Inferior parietal cortex (tissue), 1 donor: ENCODE results near the gene C16orf74.

Source experiments
- DNase-seq: peaks from one replicate; pipeline ENCODE4 v3.0.0-alpha.2; 2016; ENCODE audit errors: extremely low spot score

The C16orf74 gene

DNA sequence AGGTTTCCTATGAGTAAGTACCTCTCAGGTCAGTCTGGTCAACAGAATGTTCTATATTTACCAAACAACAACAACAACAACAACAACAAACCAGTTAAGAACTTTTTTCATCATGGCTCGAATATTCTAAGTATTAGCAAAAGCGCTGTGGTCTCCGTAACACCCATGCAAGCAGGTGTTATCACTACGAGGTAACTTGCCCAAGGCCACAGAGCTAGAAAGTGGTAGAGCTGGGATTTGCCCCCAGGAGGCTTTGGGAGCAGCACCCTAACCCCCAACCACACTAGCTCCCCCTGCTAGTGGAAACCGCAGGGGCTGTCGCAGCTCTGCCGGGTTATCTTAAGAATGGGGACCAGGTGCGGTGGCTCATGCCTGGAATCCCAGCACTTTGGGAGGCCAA is 23.9 kb upstream of the C16orf74 start:
- no peak for DNase-seq

DNA sequence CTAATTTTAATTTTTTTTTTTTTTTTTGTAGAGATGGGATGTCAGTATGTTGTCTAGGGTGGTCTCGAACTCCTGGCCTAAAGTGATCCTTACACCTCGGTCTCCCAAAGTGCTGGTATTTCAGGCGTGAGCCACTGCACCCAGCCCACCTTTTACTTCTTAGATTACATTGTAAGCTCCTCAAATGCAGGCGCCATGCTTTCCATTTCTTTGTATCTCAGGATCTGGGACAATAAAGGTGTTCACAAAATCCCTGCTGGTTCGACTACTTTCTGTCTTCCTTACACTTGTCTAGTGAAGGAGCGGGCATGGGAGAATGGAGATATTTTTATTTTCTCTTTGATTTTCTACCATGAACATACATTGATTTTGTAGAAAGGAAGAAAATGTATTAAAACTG is 23.2 kb upstream of the C16orf74 start:
- no peak for DNase-seq

DNA sequence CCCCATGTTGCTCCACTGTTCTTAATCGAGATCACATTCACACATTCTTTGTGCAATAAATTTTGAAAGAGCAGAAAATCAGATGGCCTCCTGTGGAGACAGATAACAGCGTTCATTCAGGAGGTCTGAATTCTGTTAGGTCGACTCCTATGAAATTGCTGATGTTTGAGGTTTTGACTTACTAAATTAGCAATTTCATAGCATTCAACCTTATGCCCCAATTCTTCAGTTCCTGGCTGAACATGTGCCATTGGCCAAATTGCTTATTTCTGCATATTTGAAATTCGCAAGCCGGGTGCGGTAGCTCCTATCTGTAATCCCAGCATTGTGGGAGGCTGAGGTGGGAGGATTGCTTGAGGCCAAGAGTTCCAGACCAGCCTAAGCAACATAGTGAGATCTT is 22.1 kb upstream of the C16orf74 start:
- DNase-seq = no peak

DNA sequence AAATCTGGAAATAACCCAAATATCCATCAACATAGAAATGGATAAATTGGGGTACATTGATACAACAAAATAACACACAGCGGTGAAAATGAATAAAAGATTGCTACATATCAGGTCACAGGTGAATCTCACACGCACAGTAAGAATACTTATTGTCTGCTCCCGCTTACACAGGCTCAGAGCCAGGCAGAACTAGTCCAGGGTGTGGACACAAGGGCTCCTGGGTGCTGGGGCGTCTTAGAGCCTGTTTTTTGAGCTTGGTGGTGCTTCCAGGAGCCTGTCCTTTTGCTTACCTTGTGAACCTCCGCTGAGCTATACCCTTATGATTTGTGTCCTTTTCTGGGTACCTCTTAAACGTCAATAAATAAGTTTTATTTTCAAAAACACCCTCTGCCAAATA is 19.8 kb upstream of the C16orf74 start:
- DNase-seq = no peak

DNA sequence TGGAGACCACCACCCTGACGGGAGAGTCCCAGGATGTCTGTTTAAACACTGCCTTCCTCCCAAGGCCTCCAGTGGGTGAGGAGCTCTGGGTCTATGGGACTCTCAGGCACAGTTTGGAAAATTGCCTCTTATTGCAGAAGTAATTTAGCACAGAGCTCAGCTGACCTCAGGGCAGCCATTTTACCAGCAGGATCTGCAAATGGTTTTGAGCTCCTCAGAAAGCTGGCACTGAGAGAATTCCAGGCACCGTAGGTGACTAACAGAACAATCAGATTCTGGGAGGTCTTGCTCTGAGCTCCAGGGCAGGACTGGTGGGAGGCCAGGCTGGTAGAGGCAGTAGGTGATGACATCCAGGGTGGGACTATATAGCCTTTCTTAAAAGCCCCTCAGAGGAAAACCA is 17.3 kb upstream of the C16orf74 start:
- DNase-seq = no peak

DNA sequence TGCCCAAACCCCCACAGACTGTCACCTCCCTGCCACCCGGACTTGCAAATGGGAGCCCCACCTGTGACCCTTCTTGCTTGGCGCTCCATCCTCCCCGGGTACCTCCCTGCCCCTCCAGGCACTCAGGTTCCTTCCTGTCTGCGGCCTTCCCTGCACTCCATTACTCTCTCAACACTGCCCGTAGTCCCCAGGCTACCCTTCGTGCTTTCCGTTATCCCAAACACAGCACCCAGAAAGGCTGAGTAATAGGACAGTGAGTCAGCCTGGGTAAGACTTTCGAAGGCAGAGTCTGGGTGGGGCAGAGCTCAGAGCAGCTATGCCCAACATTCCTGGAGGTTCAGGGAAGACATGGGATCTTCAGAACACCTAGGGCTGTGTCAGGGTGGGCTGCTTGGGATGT is 16.6 kb upstream of the C16orf74 start:
- no peak for DNase-seq

DNA sequence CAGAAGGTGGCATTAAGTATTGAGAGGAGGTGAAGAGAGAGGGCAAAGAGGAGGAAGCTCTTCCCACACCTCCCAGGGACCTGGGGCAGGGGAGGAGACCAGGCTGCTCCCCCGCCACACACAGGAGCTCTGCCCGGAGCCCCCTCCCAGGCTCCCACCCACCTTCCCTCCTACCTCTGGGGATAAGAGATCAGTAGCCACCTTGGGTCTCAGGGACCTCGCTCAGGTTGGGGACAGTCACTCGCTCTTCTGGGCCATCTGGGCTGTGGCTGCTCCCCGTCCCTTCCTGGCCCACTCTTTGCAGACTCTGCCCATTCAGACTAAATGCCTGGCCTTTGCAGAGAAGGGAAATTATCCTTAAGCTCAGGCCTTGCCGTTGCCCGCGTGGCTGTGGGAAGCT is 14.9 kb upstream of the C16orf74 start:
- no peak for DNase-seq

DNA sequence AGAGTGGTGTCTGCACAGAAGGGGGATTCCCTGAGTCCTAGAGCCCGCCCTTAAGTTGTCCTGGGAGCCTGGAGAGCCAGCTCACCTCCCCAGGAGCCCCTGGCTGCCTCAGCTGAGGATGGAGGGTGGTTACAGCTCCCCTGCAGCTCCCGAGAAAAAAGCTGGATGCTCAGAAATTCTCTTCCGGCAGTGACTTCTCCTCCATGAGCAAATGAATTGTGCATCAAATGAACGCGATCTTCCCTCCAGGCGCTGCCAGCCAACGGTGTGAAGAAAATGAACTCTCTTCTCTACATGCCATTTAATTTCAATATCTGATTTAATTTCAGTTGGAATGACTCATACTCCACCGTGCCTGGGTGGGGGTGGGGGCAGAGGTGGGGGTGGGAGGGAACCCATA is 14.3 kb upstream of the C16orf74 start:
- no peak for DNase-seq

DNA sequence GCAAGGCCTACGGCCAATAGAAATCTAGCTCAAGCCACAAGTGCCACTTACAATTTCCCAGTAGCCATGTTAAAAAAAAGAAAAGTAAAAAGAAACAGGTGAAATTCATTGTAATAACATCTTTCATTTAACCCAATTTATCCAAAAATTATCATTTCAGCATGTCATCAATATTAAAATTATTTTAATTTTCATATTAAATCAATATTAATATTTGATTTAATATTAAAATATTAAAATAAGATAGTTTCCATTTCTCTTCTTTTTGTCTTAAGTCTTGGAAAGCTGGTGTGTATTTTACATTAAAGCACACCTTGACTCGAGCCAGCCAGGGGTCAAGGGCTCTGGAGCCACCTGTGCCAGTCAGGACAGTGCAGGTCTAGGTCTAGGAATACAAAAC is 12.7 kb upstream of the C16orf74 start:
- no peak for DNase-seq

DNA sequence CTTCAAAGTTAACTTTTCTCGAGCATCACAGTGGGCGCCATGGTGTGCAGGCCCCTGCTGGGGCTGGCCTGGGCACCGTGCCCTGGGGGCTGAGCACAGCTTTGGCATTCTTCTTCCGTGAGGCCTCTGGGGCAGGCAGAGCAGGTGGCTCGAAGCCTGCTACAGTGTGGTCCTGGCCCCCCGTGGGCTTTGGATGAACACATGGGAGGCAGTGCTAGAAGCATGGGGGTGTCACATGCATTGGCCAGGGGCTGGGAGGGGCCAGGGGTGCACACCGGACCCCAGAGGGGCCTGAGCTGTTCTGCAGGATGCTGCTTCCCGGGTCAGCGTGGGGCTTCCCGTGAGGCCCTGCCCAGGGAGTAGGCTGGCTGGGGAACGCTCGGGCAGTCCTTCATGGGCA is 12.1 kb upstream of the C16orf74 start:
- no peak for DNase-seq

DNA sequence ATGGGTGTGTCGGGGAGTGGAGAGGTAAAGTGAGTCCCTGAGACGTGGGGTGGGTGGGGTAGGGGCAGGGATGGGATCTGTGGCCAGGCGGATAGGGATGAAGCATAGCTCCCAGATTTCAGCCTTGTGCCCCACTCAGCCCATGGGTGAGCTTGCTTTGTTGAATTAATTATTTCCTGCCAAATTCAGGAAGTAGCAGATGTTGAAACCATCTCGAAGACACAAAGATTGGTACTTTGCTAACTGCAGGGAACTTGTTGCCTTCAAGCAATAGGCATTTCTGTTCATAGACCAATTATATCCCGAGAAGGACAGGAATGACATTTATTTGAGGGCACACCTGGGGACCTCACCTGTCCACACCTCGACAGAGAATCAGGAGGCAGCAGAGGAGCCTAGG is 11.0 kb upstream of the C16orf74 start:
- DNase-seq = no peak

DNA sequence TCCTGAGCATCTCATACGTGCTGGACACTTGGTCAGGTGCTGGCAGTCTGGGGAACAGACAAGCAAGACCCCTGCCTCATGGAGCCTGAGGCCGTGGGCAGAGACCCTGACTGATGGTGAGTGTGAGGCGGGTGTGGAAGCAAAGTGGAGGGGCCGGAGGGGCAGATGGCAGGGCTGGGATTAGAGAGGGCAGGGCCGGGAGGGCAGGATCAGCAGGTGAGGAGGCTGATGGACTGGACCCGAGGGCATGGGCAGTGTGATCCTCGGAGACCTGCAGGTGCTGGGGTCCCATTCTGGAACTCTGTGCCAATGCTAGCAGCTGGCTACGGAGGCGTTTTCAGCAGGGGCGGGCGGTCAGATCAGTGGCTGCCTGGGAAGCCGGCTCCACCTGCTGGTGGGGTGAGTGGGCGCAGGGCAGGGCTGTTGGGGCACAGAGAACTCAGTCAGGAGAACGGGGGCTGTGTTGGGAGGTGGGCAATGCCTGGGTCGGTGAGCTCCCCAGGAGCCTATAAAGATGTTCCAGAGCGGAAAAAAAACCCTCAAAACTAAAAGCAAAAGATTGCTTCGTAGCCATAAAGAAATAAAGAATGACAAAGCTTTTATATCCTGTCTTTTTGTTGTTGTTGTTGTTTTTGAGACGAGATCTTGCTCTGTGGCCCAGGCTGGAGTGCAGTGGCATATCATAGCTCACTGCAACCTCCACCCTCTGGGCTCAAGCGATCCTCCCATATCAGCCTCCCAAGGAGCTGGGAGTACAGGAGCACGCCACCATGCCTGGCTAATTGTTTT is 8.9 kb upstream of the C16orf74 start:
- DNase-seq = no peak

DNA sequence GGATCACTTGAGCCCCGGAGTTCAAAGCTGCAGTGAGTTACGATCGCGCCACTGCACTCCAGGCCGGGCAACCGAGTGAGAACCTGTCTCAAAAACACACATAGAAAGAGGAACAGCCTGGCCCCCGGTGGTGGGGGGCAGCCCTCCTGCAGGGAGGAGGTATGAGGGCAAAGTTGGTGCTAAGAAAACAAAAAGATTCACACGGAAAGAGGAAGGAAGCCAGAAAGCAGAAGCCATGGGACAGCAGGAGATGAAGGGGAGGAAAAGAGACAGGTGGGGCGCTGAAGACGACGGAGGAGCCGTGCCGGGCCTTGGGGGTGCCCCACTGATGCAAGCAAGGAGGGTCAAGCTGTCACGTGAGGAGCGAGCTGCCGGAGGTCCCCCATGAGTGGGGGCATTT is 8.2 kb upstream of the C16orf74 start:
- no peak for DNase-seq

DNA sequence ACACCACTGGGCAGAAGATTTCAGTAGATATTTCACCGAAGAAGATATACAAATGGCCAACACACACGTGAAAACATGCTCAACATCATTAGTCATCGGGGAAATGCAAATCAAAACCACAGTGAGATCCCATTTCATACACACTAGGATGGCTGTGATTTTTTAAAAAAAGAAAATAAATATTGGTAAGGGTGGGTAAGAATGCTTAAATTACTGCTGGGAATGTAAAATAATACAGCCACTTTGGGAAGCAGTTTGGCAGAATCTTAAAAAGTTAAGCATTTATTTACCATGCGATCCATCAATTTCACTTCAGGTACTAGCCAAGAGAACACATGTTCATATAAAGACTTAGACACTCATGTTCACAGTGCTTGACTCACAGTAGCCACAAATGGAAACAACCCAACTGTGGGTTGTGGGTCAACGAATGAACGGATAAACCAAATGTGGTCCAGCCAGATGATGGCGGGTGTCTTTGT is 6.5 kb upstream of the C16orf74 start:
- no peak for DNase-seq

DNA sequence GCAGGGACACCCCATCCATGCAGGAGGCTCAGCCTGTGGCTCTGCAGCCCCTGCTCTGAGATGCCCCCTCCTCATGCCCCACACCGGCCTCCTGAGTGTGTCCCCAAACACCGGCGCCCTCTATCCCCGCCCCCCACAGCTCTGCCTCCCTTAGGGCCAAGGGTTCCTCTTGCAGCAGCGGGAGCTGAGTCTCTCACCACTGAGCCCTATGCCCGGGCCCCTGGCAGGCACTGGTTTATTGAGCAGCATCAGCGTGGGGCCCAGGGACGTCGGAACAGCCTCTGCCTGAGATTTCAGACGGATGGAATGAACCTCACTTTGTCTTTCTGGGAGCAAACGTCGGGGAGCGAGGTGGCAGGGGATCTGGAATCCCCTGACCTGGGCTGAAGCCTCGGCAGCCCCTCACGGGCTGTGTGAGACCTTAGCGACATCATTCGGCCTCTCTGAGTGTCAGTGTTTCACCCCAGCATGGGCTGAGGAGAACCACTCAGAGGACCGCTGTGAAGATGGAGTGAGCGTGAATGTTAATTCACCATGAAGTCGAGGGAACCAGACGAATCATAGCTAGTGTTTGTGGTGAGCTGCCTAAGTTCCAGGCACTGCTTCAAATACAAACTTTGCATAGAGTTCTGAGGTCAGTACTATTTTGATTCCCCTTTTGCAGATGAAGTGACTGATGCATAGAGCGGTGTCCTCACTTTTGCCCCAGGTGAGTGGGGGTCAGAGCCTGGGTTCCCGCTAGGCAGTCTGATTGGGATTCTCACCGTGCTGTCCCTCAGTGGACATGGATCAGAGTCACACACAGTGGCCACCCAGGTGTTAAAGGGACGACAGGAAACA is 5.3 kb upstream of the C16orf74 start:
- DNase-seq = no peak

DNA sequence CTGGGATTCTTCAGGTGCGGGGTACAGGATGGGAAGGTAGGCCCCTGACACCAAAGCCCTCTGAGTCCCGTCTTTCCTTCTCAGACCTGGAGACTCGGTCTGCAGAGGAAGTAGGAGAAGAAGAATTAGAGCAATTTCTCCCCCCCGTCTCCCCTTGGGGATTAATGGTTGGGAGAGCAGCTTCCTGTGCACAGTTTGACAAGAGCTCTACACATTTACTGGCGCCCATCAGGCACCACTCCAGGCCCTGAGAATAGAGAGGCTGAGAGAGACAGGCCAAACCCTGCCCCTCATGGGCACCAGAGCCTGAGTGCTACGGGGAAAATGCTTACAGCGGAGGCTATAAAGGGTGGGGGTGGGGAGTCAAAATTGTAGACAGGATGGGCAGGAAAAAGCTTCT is 3.5 kb upstream of the C16orf74 start:
- no peak for DNase-seq

DNA sequence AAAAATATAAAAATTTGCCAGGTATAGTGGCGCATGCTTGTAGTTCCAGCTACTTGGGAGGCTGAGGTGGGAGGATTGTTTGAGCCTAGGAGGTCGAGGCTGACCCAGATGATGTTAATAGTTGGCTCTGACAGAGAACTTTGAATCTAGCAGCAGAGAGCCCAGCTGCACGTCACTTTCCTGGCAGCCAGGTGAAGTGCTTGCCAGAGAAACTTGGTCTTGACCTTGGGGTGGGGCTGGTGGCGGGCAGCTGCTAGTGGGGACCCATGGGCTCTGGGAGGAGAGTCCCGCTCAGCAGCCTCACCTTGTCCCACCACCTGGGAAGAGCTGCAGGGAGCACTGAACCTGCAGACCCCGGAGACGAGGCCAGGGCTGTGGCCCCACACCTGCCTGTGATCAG is 3.1 kb upstream of the C16orf74 start:
- no peak for DNase-seq

DNA sequence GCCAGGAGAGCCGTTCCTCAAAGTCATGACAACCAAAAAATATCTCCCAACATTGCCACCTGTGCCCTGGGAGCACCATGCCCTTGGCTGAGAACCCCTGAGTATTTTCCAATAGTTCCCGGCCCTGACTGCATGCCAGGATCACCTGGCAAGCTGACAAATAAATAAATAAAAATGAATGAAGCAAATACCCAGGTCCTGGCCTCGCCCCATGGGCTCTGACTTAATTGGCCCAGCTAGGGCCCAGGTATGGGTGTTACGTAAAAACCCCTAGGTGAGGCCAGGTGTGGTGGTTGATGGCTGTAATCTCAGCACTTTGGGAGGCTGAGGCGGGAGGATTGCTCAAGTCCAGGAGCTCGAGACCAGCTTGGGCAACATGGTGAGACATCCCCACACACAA is 2.7 kb upstream of the C16orf74 start:
- DNase-seq = no peak

DNA sequence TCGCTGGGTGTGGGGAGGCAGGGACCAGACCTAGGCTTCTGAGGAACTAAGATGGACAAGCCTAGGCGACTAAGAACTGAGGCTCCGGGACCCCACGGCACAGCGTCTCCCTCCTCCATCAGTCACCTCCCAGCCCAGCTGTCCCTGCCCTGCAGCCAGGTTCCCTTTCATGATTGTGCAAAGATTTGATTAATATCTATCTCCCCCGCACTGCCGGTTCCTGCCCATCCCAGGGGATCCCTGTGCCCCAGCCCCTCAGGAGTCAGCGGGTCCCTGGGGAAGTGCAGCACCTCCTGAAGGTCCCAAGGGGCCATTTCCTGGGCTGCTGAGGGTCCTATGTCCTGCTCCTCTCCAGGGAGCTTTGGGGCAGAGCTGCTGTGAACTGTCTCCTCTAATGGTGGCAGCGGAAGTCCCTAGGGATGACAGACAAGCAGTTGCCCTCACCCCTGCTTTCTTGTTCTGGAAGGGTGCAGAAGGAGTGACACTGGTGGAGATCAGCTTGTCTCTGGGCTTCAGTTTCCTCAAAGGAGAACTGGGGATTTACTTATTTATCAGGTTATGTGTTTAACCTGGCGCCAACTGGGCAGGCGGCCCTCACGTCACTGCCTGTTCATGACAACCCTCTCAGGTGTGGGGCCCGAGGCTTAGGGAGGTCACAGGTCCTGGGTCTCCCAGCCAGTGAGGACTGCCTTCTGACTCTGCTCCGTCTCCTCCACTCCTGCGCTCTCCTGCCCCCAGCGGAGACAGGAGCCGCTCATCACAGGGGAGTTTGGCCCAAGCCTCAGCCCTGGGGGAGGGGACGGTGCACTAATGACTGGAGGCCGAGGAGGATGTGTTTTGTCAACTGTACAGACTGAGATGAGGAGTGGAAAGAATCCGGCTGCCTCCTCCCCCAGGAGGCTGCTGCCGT is 1.9 kb upstream of the C16orf74 start:
- no peak for DNase-seq

DNA sequence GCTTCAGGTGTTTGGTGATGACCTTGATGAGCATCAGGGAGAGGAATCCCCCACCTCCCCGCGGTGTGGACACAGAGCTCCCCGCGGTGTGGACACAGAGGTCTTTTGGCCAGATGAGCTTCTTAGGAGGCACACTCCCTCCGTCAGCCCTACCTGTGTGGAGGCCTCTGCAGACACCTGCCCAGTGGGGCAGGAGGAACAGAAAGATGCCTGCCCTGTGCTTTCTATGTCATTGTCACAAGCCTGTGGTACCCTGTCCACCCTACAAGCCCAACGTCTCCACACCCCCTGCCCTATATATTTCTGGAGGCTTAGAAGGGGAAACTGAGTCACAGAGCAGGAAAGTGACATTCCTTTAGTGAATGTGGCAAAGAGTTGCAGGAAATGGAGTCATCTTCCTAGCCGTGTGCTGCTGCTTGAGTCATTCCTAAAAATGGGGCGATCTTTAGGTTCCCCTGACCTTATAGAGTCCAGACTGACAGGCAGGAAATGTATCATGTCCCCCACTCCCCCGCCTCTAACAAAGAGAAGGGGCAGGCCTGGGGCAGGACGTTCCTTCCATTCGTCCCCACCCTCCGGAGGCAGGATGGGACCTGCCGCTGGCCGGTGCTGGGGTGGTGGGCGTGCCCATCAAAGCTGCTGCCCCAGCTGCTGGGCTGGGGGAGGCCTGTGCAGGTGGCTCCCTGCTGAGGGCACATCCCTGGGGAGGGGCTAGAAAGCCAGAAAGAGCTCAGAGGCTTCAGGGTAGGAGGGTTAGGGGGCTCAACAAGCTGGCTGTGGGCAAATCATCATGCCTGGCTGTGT is 1.0 kb upstream of the C16orf74 start:
- DNase-seq = no peak

DNA sequence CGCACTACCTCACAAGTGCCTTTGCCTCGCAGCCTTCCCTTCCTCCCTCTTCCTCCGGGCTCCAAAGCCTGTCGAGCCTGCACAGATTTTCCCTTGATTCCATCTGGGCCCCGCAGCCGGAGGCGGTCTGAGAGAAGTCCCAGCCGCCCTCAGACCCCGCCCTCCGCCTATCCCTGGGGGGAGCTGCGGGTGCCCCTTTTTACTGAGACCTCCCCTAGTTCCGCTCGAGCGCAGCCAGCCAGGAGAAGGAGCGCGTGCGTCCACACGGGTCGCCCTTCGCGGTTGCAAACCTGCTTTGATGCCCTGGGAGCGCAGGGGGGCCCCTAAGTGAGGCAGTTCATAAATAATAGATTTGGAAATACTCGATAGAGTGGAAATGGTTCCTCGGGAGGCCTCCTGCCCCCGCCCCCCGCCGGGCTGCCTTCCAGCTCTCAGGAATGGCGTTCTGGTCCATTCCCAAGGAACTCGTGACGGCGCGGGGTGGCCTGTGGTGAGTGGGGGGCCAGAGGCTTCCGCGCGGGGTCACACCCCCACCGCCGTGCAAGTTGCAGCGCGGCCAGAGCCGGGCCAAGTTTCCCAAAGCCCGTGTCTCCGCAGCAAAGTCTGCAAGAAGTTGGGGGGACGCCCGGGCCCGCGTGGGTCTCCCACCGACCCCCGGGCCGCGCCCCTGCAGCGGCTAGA is 610 bp downstream of the C16orf74 start:
- no peak for DNase-seq
